SK-N-SH (cell line): ENCODE results near the gene ASH1L. TPM values are rescaled to one million over a fixed set of nuclear protein-coding genes. Genes with fewer than 3 reads are reported as not detected.

Experiments used
- CTCF ChIA-PET: fragments of 300-600, 350-600 bp; formaldehyde crosslinking; extraction: SDS; loops from one replicate; lab custom pipeline; 2021; lab: Yijun Ruan, JAX
- POLR2A ChIA-PET: fragments of 350-600 bp; sonication (Branson Sonifier 250); formaldehyde crosslinking; extraction: SDS; loops from one replicate; lab custom pipeline; 2020; ENCODE audit warnings: antibody characterized with exemption, inconsistent platforms; lab: Yijun Ruan, JAX
- DNase-seq: peaks from one replicate; pipeline ENCODE4 v3.0.0; 2012
- H2AFZ ChIP-seq: fragments of 200-600 bp; sonication (generic); 2 replicates; pipeline ENCODE4 v1.8.1; 2016; ENCODE audit warnings: antibody characterized with exemption, mild to moderate bottlenecking, low read depth
- H3F3A ChIP-seq: fragments of 200-600 bp; sonication (generic); replicated peaks from 2 replicates; pipeline ENCODE3; 2016; ENCODE audit warnings: antibody characterized with exemption, mild to moderate bottlenecking; ENCODE audit not compliant: insufficient read depth
- H3K27ac ChIP-seq, 2 experiments: fragments of 200-500 bp in 1 of 2; fragments of 200-600 bp in 1 of 2; sonication (Bioruptor generic) in 1 of 2; sonication (generic), shearing (Covaris generic) in 1 of 2; 2 replicates each; pipeline versions ENCODE4 v1.5.1 to v1.6.1; 2014 to 2016; ENCODE audit warnings: low read depth in 2 of 2, inconsistent platforms in 1 of 2, low read length in 1 of 2, mild to moderate bottlenecking in 1 of 2, mixed read lengths in 1 of 2
- H3K27me3 ChIP-seq: fragments of 200-600 bp; sonication (generic), shearing (Covaris generic); 2 replicates; pipeline ENCODE4 v1.6.1; 2016; ENCODE audit warnings: mixed run types; ENCODE audit not compliant: insufficient read depth
- H3K36me3 ChIP-seq, 2 experiments: fragments of 200-500 bp in 1 of 2; fragments of 200-600 bp in 1 of 2; sonication (Bioruptor generic) in 1 of 2; sonication (generic) in 1 of 2; replicated peaks in 1 of 2; 2 replicates each; pipeline versions ENCODE3 to v1.5.1; 2014 to 2016; ENCODE audit warnings: low read length in 1 of 2, mild to moderate bottlenecking in 1 of 2; ENCODE audit not compliant: insufficient read depth in 2 of 2, control insufficient read depth in 1 of 2
- H3K4me1 ChIP-seq, 2 experiments: fragments of 200-500 bp in 1 of 2; fragments of 200-600 bp in 1 of 2; sonication (Bioruptor generic) in 1 of 2; sonication (generic), shearing (Covaris generic) in 1 of 2; 2 replicates each; pipeline versions ENCODE4 v1.5.1 to v1.6.1; 2014 to 2016; ENCODE audit warnings: low read depth in 1 of 2, low read length in 1 of 2, mixed run types in 1 of 2; ENCODE audit not compliant: insufficient read depth in 2 of 2, control insufficient read depth in 1 of 2
- H3K4me2 ChIP-seq: fragments of 200-600 bp; sonication (generic), shearing (Covaris generic); 2 replicates; pipeline ENCODE4 v1.6.1; 2017; ENCODE audit warnings: mixed run types
- H3K4me3 ChIP-seq, 2 experiments: fragments of 200-500 bp in 1 of 2; fragments of 200-600 bp in 1 of 2; sonication (Bioruptor generic) in 1 of 2; sonication (generic), shearing (Covaris generic) in 1 of 2; 2 replicates each; pipeline versions ENCODE4 v1.5.1 to v1.8.1; 2014 to 2016; ENCODE audit warnings: low read depth in 2 of 2, inconsistent platforms in 1 of 2, low read length in 1 of 2, mild to moderate bottlenecking in 1 of 2, mixed read lengths in 1 of 2, moderate library complexity in 1 of 2
- H3K79me2 ChIP-seq: fragments of 200-600 bp; sonication (generic); 2 replicates; pipeline ENCODE4 v1.8.1; 2017; ENCODE audit warnings: mild to moderate bottlenecking; ENCODE audit not compliant: insufficient read depth
- H3K9ac ChIP-seq: fragments of 200-600 bp; sonication (generic); 2 replicates; pipeline ENCODE4 v1.6.1; 2017; ENCODE audit warnings: mixed run types
- H3K9me2 ChIP-seq: fragments of 200-600 bp; sonication (generic); 2 replicates; pipeline ENCODE4 v1.6.1; 2017; ENCODE audit warnings: mixed run types
- H3K9me3 ChIP-seq: fragments of 200-600 bp; sonication (generic); 2 replicates; pipeline ENCODE4 v1.6.1; 2017; ENCODE audit warnings: mixed run types, mild to moderate bottlenecking, moderate library complexity
- H4K20me1 ChIP-seq: fragments of 200-600 bp; sonication (generic); 2 replicates; pipeline ENCODE4 v1.6.1; 2017; ENCODE audit warnings: mild to moderate bottlenecking, mixed run types; ENCODE audit not compliant: insufficient read depth
- CTCF ChIP-seq: fragments of 200-600 bp; sonication (generic); IDR thresholded peaks from 2 replicates; pipeline ENCODE4 v1.6.1; 2017; ENCODE audit warnings: antibody characterized with exemption, mild to moderate bottlenecking, moderate library complexity
- SMC3 ChIP-seq: IDR thresholded peaks from 2 replicates; pipeline ENCODE4 v1.6.1; 2012; ENCODE audit warnings: low read depth, low read length, improper control_type of control experiment
- WGBS: methylation state at CpG from one replicate; pipeline ENCODE4 v1.1.6; 2017; ENCODE audit warnings: low lambda C conversion rate; 5-methylcytosine and 5-hydroxymethylcytosine counted together
- polyA plus RNA-seq, 3 experiments: library from polyadenylated mRNA; depleted of rRNA; stranded (reverse); fragments of >200 nt; gene quantifications; 2 replicates each; pipeline ENCODE4 v1.2.3, GENCODE V29; 2012
- TF ChIP-seq, protein P1 (sequence below): IDR thresholded peaks from 2 replicates; pipeline ENCODE4 v1.4.0; 2012; ENCODE audit warnings: low read depth, borderline replicate concordance

Gene ASH1L
- polyA plus RNA-seq, 1 of the 3 experiments (the other 2 are of a cell fraction), result 13.4 TPM

- peaks cover 19 to 24% of the 10 kb centered on the region in 2 experiments for H3K36me3 ChIP-seq
Observed at GRCh38 chr1:155324717-155325602, 237.6 kb downstream of the ASH1L start.

More at GRCh38 chr1:155324717-155325602, 237.6 kb downstream of the ASH1L start:
- 0 out of 2 replicates have a peak, but pooled peaks have one; percentile 4 for TF ChIP-seq SMC3
- peak; percentile 44 for TF ChIP-seq CTCF
- TF ChIP-seq, protein P1, sequence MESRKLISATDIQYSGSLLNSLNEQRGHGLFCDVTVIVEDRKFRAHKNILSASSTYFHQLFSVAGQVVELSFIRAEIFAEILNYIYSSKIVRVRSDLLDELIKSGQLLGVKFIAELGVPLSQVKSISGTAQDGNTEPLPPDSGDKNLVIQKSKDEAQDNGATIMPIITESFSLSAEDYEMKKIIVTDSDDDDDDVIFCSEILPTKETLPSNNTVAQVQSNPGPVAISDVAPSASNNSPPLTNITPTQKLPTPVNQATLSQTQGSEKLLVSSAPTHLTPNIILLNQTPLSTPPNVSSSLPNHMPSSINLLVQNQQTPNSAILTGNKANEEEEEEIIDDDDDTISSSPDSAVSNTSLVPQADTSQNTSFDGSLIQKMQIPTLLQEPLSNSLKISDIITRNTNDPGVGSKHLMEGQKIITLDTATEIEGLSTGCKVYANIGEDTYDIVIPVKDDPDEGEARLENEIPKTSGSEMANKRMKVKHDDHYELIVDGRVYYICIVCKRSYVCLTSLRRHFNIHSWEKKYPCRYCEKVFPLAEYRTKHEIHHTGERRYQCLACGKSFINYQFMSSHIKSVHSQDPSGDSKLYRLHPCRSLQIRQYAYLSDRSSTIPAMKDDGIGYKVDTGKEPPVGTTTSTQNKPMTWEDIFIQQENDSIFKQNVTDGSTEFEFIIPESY, result no peak
- Histone ChIP-seq H3K9ac (peak overlapping the region; percentile 85), H3F3A (peaks cover 25% of the 10 kb centered on the region), H3K79me2 (peaks cover 46% of the 10 kb centered on the region), H3K4me3 (peak overlapping the region; percentile 84 to 95), H3K27ac (peak overlapping the region; percentile 79 to 95; a peak in 3 of 4 replicates), H3K4me2 (peak overlapping the region; percentile 97), H4K20me1 (0 out of 2 replicates have a peak, but pooled peaks cover 5% of the 10 kb centered on the region), H2AFZ (peak overlapping the region; percentile 74), H3K9me3 (no peaks in the 10 kb centered on the region), H3K27me3 (no peaks in the 10 kb centered on the region), H3K4me1 (peaks cover 12 to 34% of the 10 kb centered on the region in 2 experiments), H3K9me2 (no peaks in the 10 kb centered on the region)
- ChIA-PET POLR2A (interaction anchor here (0.5 kb wide), 1 partner anchor 21 kb away, joined by 3 read pairs; no protein-coding TSS in a partner anchor), CTCF (interaction anchor here (0.7 to 11.6 kb wide), 10 partner anchors 11 to 179 kb away, joined by 3 to 184 read pairs (median 11); partner anchors contain the start of genes ENTREP3, FDPS and SCAMP3)
- DNase-seq, result peak; percentile 78
- WGBS, result 33% methylated on average over 29 of the region's 59 CpGs
